K562 (cell line): ENCODE measurements around the gene MRPL38. TPM values are rescaled to one million over a fixed set of nuclear protein-coding genes. Genes with fewer than 3 reads are reported as not detected.

ENCODE experiments used
- CBX3 ChIP-seq, 2 experiments: IDR thresholded peaks; 1 replicate in 1 of 2; 2 replicates in 1 of 2; pipeline ENCODE4 v1.6.1; 2012; ENCODE audit warnings: inconsistent platforms in 2 of 2, low read length in 2 of 2, borderline replicate concordance in 1 of 2, control low read depth in 1 of 2
- CHAMP1 ChIP-seq: fragments of 450-650 bp; IDR thresholded peaks from 2 replicates; pipeline ENCODE4 v1.6.1; 2016; ENCODE audit warnings: mild to moderate bottlenecking
- FOXJ2 ChIP-seq: fragments of 200-800 bp; sonication (Bioruptor generic); IDR thresholded peaks from 2 replicates; pipeline ENCODE4 v1.6.1; 2016; ENCODE audit warnings: missing genetic modification characterization, missing compliant biosample characterization
- FOXP1 ChIP-seq: sonication (generic); formaldehyde crosslinking; IDR thresholded peaks from 2 replicates; pipeline ENCODE4 v1.8.0; 2022; ENCODE audit warnings: mild to moderate bottlenecking, missing genetic modification reagents
- GATAD2A ChIP-seq: fragments of 450-650 bp; IDR thresholded peaks from 2 replicates; pipeline ENCODE4 v1.6.1; 2017
- HDGF ChIP-seq: fragments of 450-650 bp; IDR thresholded peaks from 2 replicates; pipeline ENCODE4 v1.6.1; 2016
- HIVEP1 ChIP-seq: fragments of 250-450 bp; sonication (Bioruptor Pico); IDR thresholded peaks from 2 replicates; pipeline ENCODE4 v1.4.0; 2020; ENCODE audit warnings: mild to moderate bottlenecking
- MAFG ChIP-seq: fragments of 450-650 bp; conservative IDR thresholded peaks from 2 replicates; pipeline ENCODE4 v1.6.1; 2016; ENCODE audit warnings: missing genetic modification characterization, missing compliant biosample characterization
- NFIX ChIP-seq: fragments of 250-450 bp; sonication (Bioruptor Pico); IDR thresholded peaks from 2 replicates; pipeline ENCODE4 v1.4.0; 2020; ENCODE audit warnings: low read depth, mild to moderate bottlenecking, moderate library complexity
- RBM39 ChIP-seq: fragments of 200-400 bp; formaldehyde crosslinking; optimal IDR thresholded peaks from 2 replicates; pipeline ENCODE3; 2018; ENCODE audit warnings: low read depth, low read length
- RUNX1 ChIP-seq: sonication (generic); IDR thresholded peaks from 2 replicates; pipeline ENCODE4 v1.6.1; 2016; ENCODE audit warnings: antibody characterized with exemption, low read depth
- XRCC5 ChIP-seq: fragments of 200-400 bp; formaldehyde crosslinking; IDR thresholded peaks from 2 replicates; pipeline ENCODE4 v1.6.1; 2017; ENCODE audit warnings: low read depth, mild to moderate bottlenecking, low read length
- ZKSCAN1 ChIP-seq: fragments of 150-350 bp; IDR thresholded peaks from 2 replicates; pipeline ENCODE4 v1.6.1; 2016; ENCODE audit warnings: low read depth, low read length
- ZNF518B ChIP-seq: fragments of 250-450 bp; sonication (Bioruptor Pico); IDR thresholded peaks from 2 replicates; pipeline ENCODE4 v1.5.0; 2021; ENCODE audit warnings: mild to moderate bottlenecking, moderate library complexity
- polyA plus RNA-seq, 8 experiments: library from polyadenylated mRNA; depleted of rRNA in 4 of 8; stranded (reverse) in 5 of 8; unstranded in 3 of 8; fragments of >200 nt; fragmentation: Nextera tagmentation in 2 of 8; fragmentation: Illumina TruSeq in 1 of 8; extraction: Ambion mirVana in 2 of 8; extraction: Trizol in 1 of 8; gene quantifications; 2 replicates each; pipeline versions ENCODE4 v1.2.1 to v1.2.3, GENCODE V29; 2011 to 2014; ENCODE audit warnings: inconsistent platforms in 1 of 8, missing spikeins in 1 of 8
- total RNA-seq, 7 experiments: library from RNA; depleted of rRNA in 6 of 7; stranded (reverse); fragments of >200 nt in 6 of 7; fragmentation: Illumina TruSeq in 2 of 7; extraction: Trizol in 2 of 7; gene quantifications; 2 replicates each; pipeline versions ENCODE4 v1.2.1 to v1.2.3, GENCODE V29; 2011 to 2021; ENCODE audit warnings: low replicate concordance in 1 of 7
- TF ChIP-seq, protein P1 (sequence below): fragments of 250-450 bp; sonication (Bioruptor Pico); IDR thresholded peaks from 2 replicates; pipeline ENCODE4 v1.4.0; 2020
- TF ChIP-seq, protein P2 (sequence below): fragments of 450-650 bp; formaldehyde crosslinking; IDR thresholded peaks from 2 replicates; pipeline ENCODE4 v1.4.0; 2020; ENCODE audit warnings: mild to moderate bottlenecking, moderate library complexity
- TF ChIP-seq, protein P3 (sequence below): fragments of 250-450 bp; sonication (Bioruptor Pico); IDR thresholded peaks from 2 replicates; pipeline ENCODE4 v1.8.0; 2021; ENCODE audit warnings: moderate library complexity, mild to moderate bottlenecking, inconsistent platforms
- TF ChIP-seq, protein P4 (sequence below): fragments of 450-650 bp; conservative IDR thresholded peaks from 2 replicates; pipeline ENCODE4 v1.6.1; 2016; ENCODE audit warnings: missing genetic modification characterization, low read depth, mild to moderate bottlenecking, control low read depth, missing compliant biosample characterization

MRPL38 gene
- total and polyA plus RNA-seq, 9 of the 15 experiments (the other 6 are each of a cell fraction or from before 2014, with no cell fraction given): 4.5 to 154 (median 48.5) TPM

- TF ChIP-seq, protein P1, sequence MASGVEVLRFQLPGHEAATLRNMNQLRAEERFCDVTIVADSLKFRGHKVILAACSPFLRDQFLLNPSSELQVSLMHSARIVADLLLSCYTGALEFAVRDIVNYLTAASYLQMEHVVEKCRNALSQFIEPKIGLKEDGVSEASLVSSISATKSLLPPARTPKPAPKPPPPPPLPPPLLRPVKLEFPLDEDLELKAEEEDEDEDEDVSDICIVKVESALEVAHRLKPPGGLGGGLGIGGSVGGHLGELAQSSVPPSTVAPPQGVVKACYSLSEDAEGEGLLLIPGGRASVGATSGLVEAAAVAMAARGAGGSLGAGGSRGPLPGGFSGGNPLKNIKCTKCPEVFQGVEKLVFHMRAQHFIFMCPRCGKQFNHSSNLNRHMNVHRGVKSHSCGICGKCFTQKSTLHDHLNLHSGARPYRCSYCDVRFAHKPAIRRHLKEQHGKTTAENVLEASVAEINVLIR: no peak; the same call in 1 of the 2 replicates
- TF ChIP-seq FOXJ2 (tag): peak; percentile 84
- TF ChIP-seq FOXP1 (CRISPR knock-in tag): no peak; the same call in none of the 2 replicates
- TF ChIP-seq, protein P2, sequence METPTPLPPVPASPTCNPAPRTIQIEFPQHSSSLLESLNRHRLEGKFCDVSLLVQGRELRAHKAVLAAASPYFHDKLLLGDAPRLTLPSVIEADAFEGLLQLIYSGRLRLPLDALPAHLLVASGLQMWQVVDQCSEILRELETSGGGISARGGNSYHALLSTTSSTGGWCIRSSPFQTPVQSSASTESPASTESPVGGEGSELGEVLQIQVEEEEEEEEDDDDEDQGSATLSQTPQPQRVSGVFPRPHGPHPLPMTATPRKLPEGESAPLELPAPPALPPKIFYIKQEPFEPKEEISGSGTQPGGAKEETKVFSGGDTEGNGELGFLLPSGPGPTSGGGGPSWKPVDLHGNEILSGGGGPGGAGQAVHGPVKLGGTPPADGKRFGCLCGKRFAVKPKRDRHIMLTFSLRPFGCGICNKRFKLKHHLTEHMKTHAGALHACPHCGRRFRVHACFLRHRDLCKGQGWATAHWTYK: peak; percentile 85
- TF ChIP-seq HDGF: no peak
- no peak for TF ChIP-seq RBM39
- TF ChIP-seq, protein P3, sequence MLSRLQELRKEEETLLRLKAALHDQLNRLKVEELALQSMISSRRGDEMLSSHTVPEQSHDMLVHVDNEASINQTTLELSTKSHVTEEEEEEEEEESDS: no peak
- no peak for TF ChIP-seq RUNX1
- no peak for TF ChIP-seq ZNF518B (CRISPR knock-in tag)
- no peak for TF ChIP-seq NFIX (CRISPR knock-in tag)
- TF ChIP-seq, protein P4, sequence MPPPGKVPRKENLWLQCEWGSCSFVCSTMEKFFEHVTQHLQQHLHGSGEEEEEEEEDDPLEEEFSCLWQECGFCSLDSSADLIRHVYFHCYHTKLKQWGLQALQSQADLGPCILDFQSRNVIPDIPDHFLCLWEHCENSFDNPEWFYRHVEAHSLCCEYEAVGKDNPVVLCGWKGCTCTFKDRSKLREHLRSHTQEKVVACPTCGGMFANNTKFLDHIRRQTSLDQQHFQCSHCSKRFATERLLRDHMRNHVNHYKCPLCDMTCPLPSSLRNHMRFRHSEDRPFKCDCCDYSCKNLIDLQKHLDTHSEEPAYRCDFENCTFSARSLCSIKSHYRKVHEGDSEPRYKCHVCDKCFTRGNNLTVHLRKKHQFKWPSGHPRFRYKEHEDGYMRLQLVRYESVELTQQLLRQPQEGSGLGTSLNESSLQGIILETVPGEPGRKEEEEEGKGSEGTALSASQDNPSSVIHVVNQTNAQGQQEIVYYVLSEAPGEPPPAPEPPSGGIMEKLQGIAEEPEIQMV: no peak
- no peak for TF ChIP-seq CHAMP1
- no peak for TF ChIP-seq CBX3 (IDR thresholded peaks at IDR 0.05; ENCODE audit: borderline replicate concordance in 1 of 2, low read length in 2 of 2)
- TF ChIP-seq XRCC5: peak; percentile 83
- no peak; the same call in 1 of the 2 replicates for TF ChIP-seq ZKSCAN1
- no peak for TF ChIP-seq GATAD2A
- TF ChIP-seq HIVEP1 (CRISPR knock-in tag): no peak; the same call in 1 of the 2 replicates
- TF ChIP-seq MAFG (tag): no peak
These were observed 49.2 kb downstream of the MRPL38 start, which contains the start of gene WBP2 (continued) for GRCh38 chr17:75855310-75856061.
